BLaER1 (cell line): ENCODE results near the gene SMARCA2.
A peak's percentile ranks its signal among the peaks of the same experiment; 100 is the strongest.

Source experiments
- H3K27ac ChIP-seq: shearing (Covaris generic); formaldehyde crosslinking; 2 replicates; pipeline ENCODE4 v1.8.1; 2022
- H3K27me3 ChIP-seq: shearing (Covaris generic); formaldehyde crosslinking; 2 replicates; pipeline ENCODE4 v1.8.1; 2022
- H3K36me3 ChIP-seq: shearing (Covaris generic); formaldehyde crosslinking; 2 replicates; pipeline ENCODE4 v1.8.1; 2022
- H3K4me1 ChIP-seq: shearing (Covaris generic); formaldehyde crosslinking; 2 replicates; pipeline ENCODE4 v1.8.1; 2022
- H3K4me2 ChIP-seq: shearing (Covaris generic); formaldehyde crosslinking; 2 replicates; pipeline ENCODE4 v1.8.1; 2022
- H3K4me3 ChIP-seq: shearing (Covaris generic); formaldehyde crosslinking; 2 replicates; pipeline ENCODE4 v1.8.1; 2022
- H3K9ac ChIP-seq: shearing (Covaris generic); formaldehyde crosslinking; 2 replicates; pipeline ENCODE4 v1.8.1; 2022
- H3K9me3 ChIP-seq: shearing (Covaris generic); formaldehyde crosslinking; 2 replicates; pipeline ENCODE4 v1.8.1; 2022
- H4K20me1 ChIP-seq: shearing (Covaris generic); formaldehyde crosslinking; 2 replicates; pipeline ENCODE4 v1.8.1; 2022
- Cebpa-rat ChIP-seq: shearing (Covaris generic); IDR thresholded peaks from 2 replicates; pipeline ENCODE4 v1.8.1; 2022

Gene SMARCA2

DNA sequence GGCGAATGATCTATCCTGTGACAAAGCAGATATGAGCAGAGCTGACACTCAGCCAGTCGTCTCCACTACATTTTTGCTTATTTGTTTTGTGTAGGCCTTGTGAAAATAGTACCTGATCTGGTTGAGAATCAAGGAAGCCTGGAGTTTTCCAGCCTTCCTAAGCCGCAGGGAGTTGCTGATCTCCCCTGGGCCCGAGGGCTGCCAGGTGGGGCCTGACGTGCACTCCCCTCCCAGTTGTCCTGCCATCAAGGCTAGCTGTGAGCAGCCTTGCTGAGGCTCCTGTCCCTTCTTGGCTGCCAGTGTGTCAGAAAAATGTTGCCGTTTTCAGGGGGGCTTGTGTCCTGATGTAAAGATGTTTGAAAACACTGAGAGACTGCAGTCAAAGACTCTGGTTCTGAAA, 102.4 kb downstream of the SMARCA2 start:
- Histone ChIP-seq H3K36me3 (peaks cover 82% of the 10 kb centered on the region), H3K27me3 (no peaks in the 10 kb centered on the region)

GRCh38 chr9:2119566-2119965, 104.4 kb downstream of the SMARCA2 start:
- Histone ChIP-seq H3K4me1 (no peaks in the 10 kb centered on the region), H3K27ac (no peak overlapping the region), H3K36me3 (peaks cover 84% of the 10 kb centered on the region), H3K9ac (no peak overlapping the region), H3K9me3 (peaks cover 4% of the 10 kb centered on the region; the same call in 1 of the 2 replicates), H4K20me1 (no peaks in the 10 kb centered on the region), H3K27me3 (no peaks in the 10 kb centered on the region), H3K4me3 (no peak overlapping the region), H3K4me2 (no peak overlapping the region)
- no peak for TF ChIP-seq Cebpa-rat

More for the DNA sequence above, 102.4 kb downstream of the SMARCA2 start:
- Histone ChIP-seq H3K27ac (no peak overlapping the region), H4K20me1 (no peaks in the 10 kb centered on the region), H3K4me1 (no peaks in the 10 kb centered on the region), H3K9ac (no peak overlapping the region), H3K9me3 (no peaks in the 10 kb centered on the region), H3K4me2 (no peak overlapping the region), H3K4me3 (no peak overlapping the region)
- TF ChIP-seq Cebpa-rat = no peak

DNA sequence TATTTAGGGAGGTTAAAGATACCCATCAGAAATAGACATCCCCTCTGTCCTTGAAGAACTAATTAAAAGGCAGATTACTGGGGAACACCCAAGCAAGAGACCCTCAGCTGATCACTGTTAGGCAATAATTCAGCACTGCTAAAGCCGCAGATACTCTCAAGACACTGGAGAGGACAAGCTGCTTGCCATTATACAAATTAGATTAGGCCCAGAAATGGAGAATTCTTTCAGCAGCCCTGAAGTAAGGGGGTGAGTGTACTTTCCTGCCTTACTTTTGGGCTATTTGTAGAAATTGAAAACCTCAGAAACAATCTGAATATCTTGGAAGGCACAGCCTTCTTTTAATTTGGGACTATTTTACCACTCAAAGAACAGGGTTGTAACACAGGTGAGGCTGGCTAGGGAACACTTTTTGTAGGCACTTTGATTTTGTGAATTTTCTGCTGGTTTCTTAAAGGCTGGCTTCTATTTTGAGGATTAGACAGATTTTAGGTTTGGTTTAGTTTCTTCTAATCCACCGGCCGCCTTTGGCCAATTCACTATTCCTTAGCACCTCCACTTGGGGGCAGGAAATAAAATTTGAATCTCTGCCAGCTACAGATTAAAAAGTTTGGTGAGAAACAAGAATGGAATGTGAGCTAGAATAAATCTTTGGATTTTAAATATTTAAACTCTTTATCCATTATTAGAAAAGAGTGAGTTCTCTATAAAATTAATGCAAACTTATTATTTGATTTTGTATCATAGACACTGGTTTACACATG, 106.0 kb downstream of the SMARCA2 start:
- Histone ChIP-seq H3K27me3 (no peaks in the 10 kb centered on the region), H3K4me2 (no peak overlapping the region), H3K36me3 (peaks cover 88% of the 10 kb centered on the region), H3K4me1 (peaks cover 8% of the 10 kb centered on the region), H3K4me3 (no peak overlapping the region), H3K9me3 (peaks cover 4% of the 10 kb centered on the region; the same call in 1 of the 2 replicates), H3K9ac (no peak overlapping the region), H3K27ac (no peak overlapping the region), H4K20me1 (no peaks in the 10 kb centered on the region; the same call in 1 of the 2 replicates)
- TF ChIP-seq Cebpa-rat = no peak

- TF ChIP-seq Cebpa-rat = no peak
- Histone ChIP-seq H3K36me3 (peaks cover 91% of the 10 kb centered on the region), H3K9me3 (peaks cover 4% of the 10 kb centered on the region; the same call in 1 of the 2 replicates), H3K9ac (no peak overlapping the region), H3K4me3 (no peak overlapping the region), H3K27ac (no peak overlapping the region), H3K4me2 (no peak overlapping the region), H3K4me1 (peaks cover 17% of the 10 kb centered on the region), H3K27me3 (no peaks in the 10 kb centered on the region), H4K20me1 (no peaks in the 10 kb centered on the region; the same call in 1 of the 2 replicates)
Observed at GRCh38 chr9:2122299-2122698, 107.2 kb downstream of the SMARCA2 start.

DNA sequence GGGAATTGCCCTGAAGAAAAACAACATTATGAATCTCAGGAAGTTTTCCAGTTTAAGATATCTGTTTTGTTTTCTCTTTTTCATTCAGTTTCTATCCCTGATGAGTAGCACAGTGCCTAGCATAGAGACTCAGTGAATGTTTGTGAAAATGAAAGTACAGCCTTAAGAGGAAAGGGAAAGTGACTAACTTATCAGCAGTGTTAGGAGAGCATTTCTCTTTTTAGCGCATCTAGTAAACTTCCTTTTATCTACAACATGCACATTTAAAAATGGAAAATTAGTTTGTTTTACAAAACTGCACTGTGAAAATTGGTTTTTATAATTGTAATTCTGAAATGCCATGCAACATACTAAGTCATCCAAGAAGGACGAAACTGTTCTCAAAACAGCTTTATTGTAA, 110.8 kb downstream of the SMARCA2 start:
- peaks cover 13% of the 10 kb centered on the region; the same call in 1 of the 2 replicates for H4K20me1 ChIP-seq
- peaks cover 20% of the 10 kb centered on the region for H3K4me1 ChIP-seq
- peak overlapping the region; percentile 32 for H3K4me2 ChIP-seq
- H3K27ac ChIP-seq = no peak overlapping the region
- H3K9ac ChIP-seq = no peak overlapping the region
- peaks cover 4% of the 10 kb centered on the region; the same call in 1 of the 2 replicates for H3K9me3 ChIP-seq
- H3K4me3 ChIP-seq = no peak overlapping the region
- no peaks in the 10 kb centered on the region for H3K27me3 ChIP-seq
- peaks cover 90% of the 10 kb centered on the region for H3K36me3 ChIP-seq
- no peak for TF ChIP-seq Cebpa-rat

GRCh38 chr9:2126331-2126803, 111.2 kb downstream of the SMARCA2 start:
- H3K9me3 ChIP-seq = peaks cover 4% of the 10 kb centered on the region; the same call in 1 of the 2 replicates
- no peak for TF ChIP-seq Cebpa-rat
- no peak overlapping the region for H3K27ac ChIP-seq
- H4K20me1 ChIP-seq = peaks cover 18% of the 10 kb centered on the region; the same call in 1 of the 2 replicates
- no peak overlapping the region for H3K9ac ChIP-seq
- peak overlapping the region; percentile 32 for H3K4me2 ChIP-seq
- H3K4me3 ChIP-seq = no peak overlapping the region
- H3K27me3 ChIP-seq = no peaks in the 10 kb centered on the region
- peaks cover 88% of the 10 kb centered on the region for H3K36me3 ChIP-seq
- H3K4me1 ChIP-seq = peaks cover 20% of the 10 kb centered on the region

DNA sequence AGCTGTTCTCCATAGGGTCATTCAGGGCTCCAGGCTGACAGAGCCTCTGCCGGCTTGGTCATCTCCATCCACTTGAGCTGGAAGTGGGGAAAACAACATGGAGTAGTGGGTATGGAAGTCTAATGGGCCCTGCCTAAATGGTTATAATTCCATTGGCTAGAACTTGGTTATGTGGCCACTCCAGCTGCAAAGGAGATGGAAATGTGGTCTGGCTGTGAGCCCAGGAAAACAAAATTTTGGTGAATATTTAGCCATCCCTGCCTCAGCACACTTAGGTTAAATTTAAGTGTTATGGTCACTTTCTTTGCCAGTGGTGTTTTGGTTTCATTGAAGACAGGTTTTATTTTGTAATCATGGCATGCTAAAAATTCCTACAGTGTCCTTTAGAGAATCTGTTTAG, 112.3 kb downstream of the SMARCA2 start:
- peaks cover 18% of the 10 kb centered on the region; the same call in 1 of the 2 replicates for H4K20me1 ChIP-seq
- H3K4me3 ChIP-seq = no peak overlapping the region
- H3K4me1 ChIP-seq = peaks cover 30% of the 10 kb centered on the region

DNA sequence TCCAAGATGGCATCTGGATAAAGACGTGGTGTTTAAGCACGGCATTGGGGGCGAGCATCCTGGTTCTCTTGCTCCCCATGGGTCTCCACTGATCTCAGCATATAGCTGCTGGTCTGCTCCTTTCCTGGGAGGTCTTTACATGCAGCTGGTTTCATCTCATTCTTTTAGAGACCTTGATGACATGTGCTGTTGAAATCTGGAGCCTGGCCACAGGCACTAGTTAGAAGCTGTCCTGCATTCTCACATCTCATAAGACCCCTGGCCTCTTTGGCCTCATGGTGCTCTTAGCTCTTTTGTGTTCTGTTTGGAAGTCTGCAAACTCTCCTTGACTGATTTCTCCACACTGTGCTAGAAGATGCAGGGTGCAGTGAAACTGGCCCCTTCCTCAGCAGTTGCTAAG, 113.0 kb downstream of the SMARCA2 start:
- H3K4me1 ChIP-seq = peaks cover 37% of the 10 kb centered on the region
- H3K4me2 ChIP-seq = no peak overlapping the region
- H3K36me3 ChIP-seq = peaks cover 77% of the 10 kb centered on the region
- no peaks in the 10 kb centered on the region for H3K27me3 ChIP-seq
- no peak overlapping the region for H3K4me3 ChIP-seq
- no peak for TF ChIP-seq Cebpa-rat
- H4K20me1 ChIP-seq = peaks cover 18% of the 10 kb centered on the region; the same call in 1 of the 2 replicates
- no peak overlapping the region for H3K9ac ChIP-seq
- peaks cover 4% of the 10 kb centered on the region; the same call in 1 of the 2 replicates for H3K9me3 ChIP-seq
- no peak overlapping the region for H3K27ac ChIP-seq

More for the DNA sequence above, 112.3 kb downstream of the SMARCA2 start:
- TF ChIP-seq Cebpa-rat = no peak
- no peaks in the 10 kb centered on the region for H3K27me3 ChIP-seq
- no peak overlapping the region for H3K27ac ChIP-seq
- no peak overlapping the region for H3K4me2 ChIP-seq
- H3K36me3 ChIP-seq = peaks cover 83% of the 10 kb centered on the region
- no peak overlapping the region for H3K9ac ChIP-seq
- peaks cover 4% of the 10 kb centered on the region; the same call in 1 of the 2 replicates for H3K9me3 ChIP-seq

DNA sequence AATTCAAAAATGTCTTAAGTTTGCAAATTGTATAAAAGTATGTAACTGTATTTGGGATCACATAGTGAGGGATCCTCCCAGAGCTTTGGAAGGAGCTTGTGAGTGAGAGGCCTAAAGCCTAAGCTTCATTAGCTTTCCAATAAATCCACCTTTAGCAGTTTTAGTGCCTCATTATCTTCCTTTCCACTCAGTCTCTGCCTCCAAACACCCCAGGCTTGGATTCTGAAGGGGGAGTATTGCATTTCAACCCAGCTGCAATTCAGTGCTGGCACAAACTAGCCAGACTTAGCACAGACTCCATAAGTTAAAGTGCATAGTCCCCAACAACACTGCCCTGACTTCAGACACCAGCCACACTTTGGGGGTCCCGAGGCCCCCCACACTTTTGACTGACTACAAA, 113.5 kb downstream of the SMARCA2 start:
- Histone ChIP-seq H3K9ac (no peak overlapping the region), H3K4me1 (peaks cover 42% of the 10 kb centered on the region), H3K9me3 (peaks cover 4% of the 10 kb centered on the region; the same call in 1 of the 2 replicates), H3K4me3 (no peak overlapping the region), H3K27me3 (no peaks in the 10 kb centered on the region), H3K4me2 (no peak overlapping the region), H3K27ac (no peak overlapping the region), H3K36me3 (peaks cover 76% of the 10 kb centered on the region), H4K20me1 (peaks cover 18% of the 10 kb centered on the region; the same call in 1 of the 2 replicates)
- TF ChIP-seq Cebpa-rat = no peak

DNA sequence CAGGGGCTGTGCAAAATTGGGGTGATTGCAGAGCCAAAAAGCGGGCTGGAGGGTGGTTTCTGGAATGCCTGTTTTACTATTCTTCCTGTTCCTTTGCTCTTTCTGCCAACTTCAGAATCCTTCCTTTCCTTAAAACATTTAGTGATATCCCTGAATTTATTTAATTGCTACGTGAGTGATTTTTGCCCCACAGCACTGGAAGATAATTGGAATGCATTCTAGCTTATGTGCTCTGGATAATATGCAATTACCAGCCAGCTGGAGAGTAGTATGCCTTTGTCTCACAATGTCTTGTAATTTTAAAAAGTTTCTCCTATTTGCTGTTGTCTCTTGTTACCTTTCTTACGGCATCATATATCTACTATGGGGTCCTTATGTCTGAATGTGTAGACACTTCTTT, 115.8 kb downstream of the SMARCA2 start:
- Histone ChIP-seq H3K27me3 (no peaks in the 10 kb centered on the region), H3K4me3 (no peak overlapping the region), H3K4me2 (no peak overlapping the region), H3K4me1 (peaks cover 37% of the 10 kb centered on the region), H4K20me1 (peaks cover 18% of the 10 kb centered on the region; the same call in 1 of the 2 replicates), H3K27ac (no peak overlapping the region), H3K9me3 (peaks cover 9% of the 10 kb centered on the region; the same call in 1 of the 2 replicates), H3K9ac (no peak overlapping the region), H3K36me3 (peaks cover 76% of the 10 kb centered on the region)
- no peak for TF ChIP-seq Cebpa-rat
